Stimulated activated CD4-positive, alpha-beta T cell treated with anti-CD3 and anti-CD28 coated beads, Interleukin-12 subunit alpha, Interleukin-12 subunit beta, amount 100 ng/mL, for 24 hours (primary cell): Measurements from ENCODE around the gene PDE4D.
"Not testable (repeated sequence)": the region's sequence is repeated elsewhere in the genome, so short reads cannot be mapped to it uniquely, and the experiment has no call there.

ENCODE experiments used
- DNase-seq, 2 experiments: peaks; one replicate each; pipeline ENCODE4 v3.0.0-alpha.2; 2020; ENCODE audit warnings: low read depth in 2 of 2

Gene PDE4D

DNA sequence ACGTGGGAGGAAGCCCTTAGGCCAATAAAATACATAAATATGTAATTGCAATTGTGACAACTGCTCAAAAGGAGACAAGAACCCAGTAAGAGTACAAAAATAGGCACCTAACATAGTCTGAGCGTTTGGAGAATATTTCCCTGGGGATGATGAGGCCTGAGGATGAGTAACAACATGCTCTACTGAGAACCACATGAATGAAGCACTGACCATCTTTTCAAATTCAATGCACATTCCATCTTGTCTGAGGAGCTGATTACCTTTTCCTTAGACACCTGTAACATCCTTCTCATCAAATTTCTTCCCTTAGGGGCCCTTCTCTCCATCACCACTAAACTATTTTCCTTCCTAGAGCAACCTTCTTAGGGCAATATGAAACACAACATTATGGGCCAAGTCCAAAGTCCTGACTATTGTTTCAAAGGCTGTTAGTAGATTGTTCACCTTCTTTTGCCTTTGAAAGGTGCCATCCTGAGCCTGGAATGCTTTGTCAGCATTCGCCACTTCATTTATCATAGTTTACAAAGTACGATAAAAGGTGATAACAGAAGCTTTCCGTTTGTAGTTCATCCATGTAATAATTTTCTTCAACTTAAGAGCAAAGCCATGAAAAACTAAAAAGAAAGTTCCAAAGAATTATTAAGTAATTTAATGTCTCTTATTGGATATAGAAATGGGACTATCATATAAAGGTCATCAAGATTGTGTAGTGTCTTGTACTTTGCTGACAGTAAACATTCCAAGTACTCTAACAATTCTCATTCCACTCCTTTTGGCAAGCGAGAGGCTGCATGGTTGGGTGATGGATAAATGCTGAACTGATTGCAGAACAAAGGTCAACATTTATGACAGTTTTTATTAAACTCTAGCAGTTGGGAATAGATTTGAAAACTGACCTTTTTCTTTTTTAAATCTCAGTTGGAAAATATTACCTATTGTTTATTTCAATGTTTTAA, 471.3 kb downstream of the PDE4D start:
- DNase-seq: no peak

GRCh38 chr5:59420596-59420995, 472.9 kb downstream of the PDE4D start:
- no peak for DNase-seq

- DNase-seq: no peak
Observed at GRCh38 chr5:59418808-59419207, 474.7 kb downstream of the PDE4D start.

DNA sequence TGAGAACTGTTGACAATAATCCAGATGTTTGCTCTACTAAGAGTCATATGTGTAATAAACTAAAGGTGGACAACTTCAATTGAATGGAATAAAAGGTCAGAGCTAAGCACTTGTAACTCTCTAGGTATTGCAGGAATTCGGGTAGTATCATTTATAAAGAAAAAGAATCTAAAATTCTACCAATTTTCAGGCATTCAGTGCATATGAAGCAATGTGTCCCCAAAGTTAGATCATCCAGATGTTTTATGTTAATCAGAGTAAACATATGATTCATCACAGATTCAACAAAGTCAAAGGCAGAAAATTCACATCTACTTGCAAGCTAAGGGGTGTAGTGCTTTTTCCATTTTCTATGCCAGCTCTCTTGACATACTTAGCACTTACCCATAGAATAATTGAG, 477.1 kb downstream of the PDE4D start:
- DNase-seq: no peak

DNA sequence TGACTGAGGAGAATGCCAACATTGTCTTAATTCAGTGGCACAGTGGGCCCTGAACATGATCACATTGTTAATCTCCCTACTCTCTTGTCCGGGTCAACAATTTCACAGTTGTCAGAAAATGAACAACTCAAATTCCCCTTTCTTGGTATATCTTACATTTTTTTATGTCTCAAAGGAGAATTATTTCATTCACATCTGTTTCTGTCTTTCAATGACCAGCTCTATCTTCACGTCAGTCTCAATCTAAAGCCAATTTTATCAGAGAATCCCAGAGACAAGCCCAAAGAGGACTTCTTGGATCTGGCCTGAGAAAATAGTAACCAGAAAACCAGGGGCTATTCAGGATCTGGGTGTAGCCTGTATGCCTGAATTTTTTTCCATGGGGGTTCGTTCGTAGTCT, 477.5 kb downstream of the PDE4D start:
- DNase-seq: no peak

DNA sequence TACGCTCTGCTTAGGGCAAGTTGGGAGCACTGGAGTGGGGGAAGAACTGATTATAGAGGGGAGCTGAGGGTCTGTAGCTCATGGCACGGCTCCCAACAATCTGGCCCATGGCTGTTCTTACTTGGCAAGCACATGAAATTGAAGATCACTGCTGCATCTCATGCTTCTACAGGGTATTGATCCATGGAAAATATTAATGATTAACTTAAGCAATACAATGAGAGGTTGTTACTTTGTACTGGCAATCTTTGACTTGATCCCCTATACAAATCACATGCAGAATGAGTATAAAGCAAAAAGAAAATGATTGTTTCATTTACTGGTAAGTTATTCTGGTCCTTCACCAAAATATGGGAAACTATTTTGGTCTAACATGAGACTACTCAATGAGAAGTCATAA, 481.1 kb downstream of the PDE4D start:
- no peak for DNase-seq

DNA sequence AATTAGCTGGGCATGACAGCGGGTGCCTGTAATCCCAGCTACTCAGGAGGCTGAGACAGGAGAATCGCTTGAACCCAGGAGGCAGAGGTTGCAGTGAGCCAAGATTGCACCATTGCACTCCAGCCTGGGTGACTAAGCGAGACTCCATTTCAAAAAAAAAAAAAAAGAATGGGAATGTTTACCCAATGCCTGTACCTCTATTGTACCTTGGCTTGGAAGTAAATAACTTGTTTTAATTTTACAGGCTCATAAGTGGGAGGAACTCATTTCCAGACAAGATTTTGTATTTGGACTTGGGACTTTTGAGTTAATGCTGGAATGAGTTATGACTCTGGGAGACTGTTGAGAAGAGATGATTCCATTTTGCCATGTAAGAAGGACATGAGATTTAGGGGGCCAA, 484.5 kb downstream of the PDE4D start:
- not testable (repeated sequence) for DNase-seq

DNA sequence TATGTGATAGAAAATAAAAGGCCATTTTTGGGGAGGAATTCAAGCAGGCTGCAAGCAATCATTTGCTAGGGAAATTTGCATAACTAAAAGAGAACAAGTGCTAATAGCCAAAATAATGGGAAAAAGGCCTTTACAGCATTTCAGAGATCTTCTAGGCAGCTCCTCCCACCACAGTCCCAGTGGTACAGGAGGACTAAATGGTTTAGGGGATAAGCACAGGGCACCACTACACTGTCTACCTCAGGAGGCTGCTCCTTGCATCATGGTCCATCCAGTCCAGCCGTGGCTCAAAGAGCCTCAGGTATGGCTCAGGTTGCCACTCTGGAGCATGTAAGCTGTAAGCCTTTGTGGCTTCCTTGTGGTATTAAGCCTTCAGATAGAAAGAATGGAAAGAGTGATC, 485.6 kb downstream of the PDE4D start:
- no peak for DNase-seq

GRCh38 chr5:59401637-59402036, 491.9 kb downstream of the PDE4D start:
- DNase-seq: no peak

DNA sequence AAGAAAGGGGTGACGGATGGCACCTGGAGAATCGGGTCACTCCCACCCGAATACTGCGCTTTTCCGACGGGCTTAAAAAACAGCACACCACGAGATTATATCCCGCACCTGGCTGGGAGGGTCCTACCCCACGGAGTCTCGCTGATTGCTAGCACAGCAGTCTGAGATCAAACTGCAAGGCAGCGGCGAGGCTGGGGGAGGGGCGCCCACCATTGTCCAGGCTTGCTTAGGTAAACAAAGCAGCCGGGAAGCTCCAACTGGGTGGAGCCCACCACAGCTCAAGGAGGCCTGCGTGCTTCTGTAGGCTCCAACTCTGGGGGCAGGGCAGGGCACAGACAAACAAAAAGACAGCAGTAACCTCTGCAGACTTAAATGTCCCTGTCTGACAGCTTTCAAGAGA, 498.6 kb downstream of the PDE4D start:
- not testable (repeated sequence) for DNase-seq

DNA sequence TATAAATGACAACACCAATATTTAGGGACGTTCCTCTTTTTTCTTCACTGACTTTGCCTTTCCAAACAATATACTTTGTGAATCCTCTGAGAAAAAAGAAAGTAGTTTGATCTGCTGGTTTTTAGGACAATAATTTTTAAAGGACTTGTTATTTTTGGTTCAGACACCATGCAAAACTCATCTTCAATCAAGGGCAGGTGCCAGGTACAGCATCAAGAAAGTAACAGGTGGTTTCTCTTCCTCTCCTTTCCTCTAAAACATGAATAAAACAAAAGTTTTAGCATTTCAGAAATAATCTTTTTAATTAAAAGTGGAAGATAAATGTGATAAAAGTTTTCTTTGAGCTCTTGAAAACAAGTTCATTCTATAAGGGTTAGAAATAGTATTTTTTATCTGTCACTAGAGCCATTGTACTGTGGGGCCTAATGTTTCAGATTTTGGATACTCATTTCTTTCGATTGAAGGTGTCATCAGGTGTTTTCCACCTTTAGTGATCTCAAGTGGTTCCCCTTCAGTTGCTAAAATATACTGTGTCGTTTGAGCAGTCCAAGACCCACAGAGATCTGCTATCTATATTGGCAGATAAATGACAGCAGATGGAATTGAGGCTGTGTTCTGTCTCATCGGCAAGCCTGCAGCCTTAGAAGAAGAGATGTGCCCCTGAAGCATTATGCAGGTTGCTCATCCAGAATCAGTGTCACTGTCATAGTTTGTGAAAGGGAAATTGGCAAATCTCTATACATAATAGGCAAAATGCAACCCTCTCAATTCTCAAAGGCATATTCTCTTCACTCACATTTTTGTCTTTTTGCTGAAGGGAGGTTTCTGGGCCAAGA, 499.7 kb downstream of the PDE4D start:
- no peak for DNase-seq

DNA sequence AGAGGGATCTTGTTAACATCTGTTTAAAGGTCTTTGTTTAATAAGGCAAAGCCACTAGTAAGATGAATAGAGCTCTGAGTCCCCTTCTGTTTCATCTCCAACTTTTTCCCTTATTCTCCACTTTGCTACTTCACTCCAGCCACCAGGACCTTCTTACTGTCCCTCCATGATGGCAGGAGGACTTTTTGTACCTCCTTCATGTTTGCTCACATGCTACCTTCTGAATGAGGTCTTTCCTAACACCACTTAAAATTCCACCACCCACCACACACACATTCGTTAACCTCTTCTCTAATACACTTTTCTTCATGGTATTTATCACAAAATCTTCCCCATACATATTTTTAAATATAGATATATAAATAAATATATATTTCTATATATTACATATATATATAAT, 501.9 kb downstream of the PDE4D start:
- DNase-seq: no peak

DNA sequence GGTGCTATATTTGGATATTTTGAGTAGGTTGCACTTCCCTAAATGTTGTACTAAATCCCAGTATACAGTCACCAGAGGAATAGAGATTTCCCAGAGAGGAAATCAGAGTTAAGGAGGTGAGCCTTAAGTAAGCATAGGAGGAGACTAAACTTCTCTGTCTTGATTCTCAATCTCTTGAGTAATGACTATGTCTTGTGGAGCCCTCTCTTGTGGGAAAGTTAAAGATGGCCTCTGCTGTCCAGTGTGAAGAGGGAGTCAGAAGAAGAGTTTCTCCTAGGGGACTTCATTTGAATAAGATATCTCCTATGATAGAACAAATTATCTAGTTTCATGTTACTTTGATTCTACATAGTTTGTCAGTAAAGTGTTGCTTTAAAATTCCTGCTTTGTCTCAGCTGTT, 502.5 kb downstream of the PDE4D start:
- DNase-seq: no peak

- no peak for DNase-seq
Observed at GRCh38 chr5:59390074-59390659, 503.4 kb downstream of the PDE4D start.

GRCh38 chr5:59387127-59387526, 506.4 kb downstream of the PDE4D start:
- DNase-seq: no peak

- DNase-seq: no peak
Observed at GRCh38 chr5:59385700-59386099, 507.8 kb downstream of the PDE4D start.

- no peak for DNase-seq
Observed at GRCh38 chr5:59380350-59380951, 513.1 kb downstream of the PDE4D start.

- not testable (repeated sequence) for DNase-seq
Observed at GRCh38 chr5:59374036-59374435, 519.5 kb downstream of the PDE4D start.

GRCh38 chr5:59371525-59372127, 521.9 kb downstream of the PDE4D start:
- no peak for DNase-seq

DNA sequence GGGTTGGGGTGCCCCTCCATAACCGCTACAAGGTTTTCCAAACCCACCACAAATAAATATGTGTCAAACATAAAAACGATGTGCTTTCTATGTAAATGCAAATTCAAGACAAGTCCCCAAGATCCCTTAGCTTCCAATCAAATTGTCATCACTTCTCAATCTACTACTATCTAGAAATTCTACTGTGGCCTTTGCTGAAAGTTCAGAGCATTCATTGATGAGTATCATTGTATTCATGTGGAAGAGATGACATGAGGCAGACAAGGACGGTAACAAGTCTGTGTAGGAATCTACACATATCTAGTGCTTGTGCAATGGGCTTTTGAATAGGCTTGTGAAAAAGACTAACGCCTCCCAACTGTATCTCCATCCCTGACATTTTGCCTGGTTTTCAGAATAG, 524.6 kb downstream of the PDE4D start:
- DNase-seq: no peak

- peak in 1 of 2 experiments; percentile 37 for DNase-seq
Observed at GRCh38 chr5:59367791-59368394, 525.6 kb downstream of the PDE4D start.
